Upper lobe of left lung (tissue), 4 donors: ENCODE results near the gene HDAC5.

Source experiments
- CTCF ChIP-seq, 6 experiments: fragments of 450-650 bp in 4 of 6; fragments of 200-600 bp in 2 of 6; sonication (generic) in 2 of 6; IDR thresholded peaks; one replicate each; pipeline ENCODE4 v1.5.1; 2016 to 2019; ENCODE audit warnings: antibody characterized with exemption in 6 of 6
- POLR2A ChIP-seq, 4 donors: fragments of 450-650 bp; IDR thresholded peaks; one replicate each; pipeline ENCODE4 v1.5.1; 2016 to 2017; ENCODE audit warnings: antibody characterized with exemption in 4 of 4, mild to moderate bottlenecking in 2 of 4
- POLR2AphosphoS5 ChIP-seq, 2 donors: sonication (generic); formaldehyde crosslinking; IDR thresholded peaks; one replicate each; pipeline ENCODE4 v1.5.1; 2017; ENCODE audit warnings: antibody characterized with exemption in 2 of 2

DNA sequence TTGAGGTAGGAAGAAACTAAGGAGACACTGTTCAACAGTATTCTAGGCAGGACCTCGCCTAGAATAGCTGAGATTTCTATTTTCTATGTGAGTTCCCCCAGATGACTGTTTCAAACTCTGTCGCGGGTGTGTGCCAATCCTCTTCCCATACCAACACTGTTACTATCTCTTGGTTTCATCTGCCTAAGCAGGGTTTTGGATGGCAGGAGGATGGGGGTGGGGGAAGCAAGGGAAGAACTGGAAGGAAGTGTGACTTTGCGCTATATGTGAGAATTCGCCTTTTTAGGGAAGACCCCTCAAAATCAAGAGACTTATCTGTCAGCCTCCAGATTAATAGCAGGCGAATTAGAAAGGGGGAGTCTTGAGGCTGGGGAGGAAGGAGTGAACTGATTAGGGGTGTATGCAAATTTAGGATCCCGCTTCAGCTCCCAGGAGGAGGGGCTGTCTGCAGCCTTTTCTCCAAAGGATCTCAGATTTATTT lies 53.4 kb downstream of the HDAC5 start:
- TF ChIP-seq CTCF (IDR thresholded peaks at IDR 0.05) (no peak), POLR2AphosphoS5 (IDR thresholded peaks at IDR 0.05) (no peak), POLR2A (IDR thresholded peaks at IDR 0.05) (no peak)
